GM18517 (cell line): Measurements from ENCODE around the gene ETV2.
A peak's percentile ranks its signal among the peaks of the same experiment; 100 is the strongest.
"Not testable (repeated sequence)": the region's sequence is repeated elsewhere in the genome, so short reads cannot be mapped to it uniquely, and the experiment has no call there.

Source experiments
- ATAC-seq: cut with Tn5 transposase; IDR thresholded peaks from one replicate; pipeline ENCODE4 v1.9.1; 2021; ENCODE audit warnings: mild to moderate bottlenecking, moderate library complexity; ENCODE audit not compliant: unreplicated experiment

ETV2 gene

GRCh38 chr19:35628264-35628564 lies 13.3 kb upstream of the ETV2 start:
- ATAC-seq = no peak

- peak; percentile 92 for ATAC-seq
Observed at GRCh38 chr19:35628565-35629331, 12.8 kb upstream of the ETV2 start, which contains the start of gene RBM42. RBM42 (plus strand) TSS chr19:35629036; CDS start chr19:35629154, 118 bp downstream.

GRCh38 chr19:35629332-35629633 lies 12.3 kb upstream of the ETV2 start:
- ATAC-seq = no peak

- ATAC-seq = no peak
Observed at GRCh38 chr19:35633727-35634440, 7.7 kb upstream of the ETV2 start.

- ATAC-seq = no peak
Observed at GRCh38 chr19:35636651-35637050, 4.9 kb upstream of the ETV2 start.

GRCh38 chr19:35637165-35637564 lies 4.4 kb upstream of the ETV2 start:
- ATAC-seq = no peak

- no peak for ATAC-seq
Observed at GRCh38 chr19:35639321-35639639, 2.3 kb upstream of the ETV2 start.

- ATAC-seq = no peak
Observed at GRCh38 chr19:35639863-35640262, 1.7 kb upstream of the ETV2 start.

GRCh38 chr19:35642312-35642711 lies 767 bp downstream of the ETV2 start:
- ATAC-seq = no peak

- ATAC-seq = no peak
Observed at GRCh38 chr19:35642798-35643254, 1.3 kb downstream of the ETV2 start.

GRCh38 chr19:35643255-35644205 lies 2.0 kb downstream of the ETV2 start:
- ATAC-seq = no peak

GRCh38 chr19:35644206-35644986 lies 2.9 kb downstream of the ETV2 start:
- peak; percentile 59 for ATAC-seq

GRCh38 chr19:35644987-35645679 lies 3.6 kb downstream of the ETV2 start:
- ATAC-seq = no peak

- no peak for ATAC-seq
Observed at GRCh38 chr19:35645680-35646511, 4.4 kb downstream of the ETV2 start.

GRCh38 chr19:35648017-35648961 lies 6.7 kb downstream of the ETV2 start, which contains the start of gene COX6B1:
COX6B1 (plus strand) TSS chr19:35648323; CDS start chr19:35651244, 2,921 bp downstream.
- ATAC-seq = peak; percentile 65

- ATAC-seq = no peak
Observed at GRCh38 chr19:35650581-35650980, 9.0 kb downstream of the ETV2 start.

- ATAC-seq = not testable (repeated sequence)
Observed at GRCh38 chr19:35654828-35655227, 13.3 kb downstream of the ETV2 start.

- ATAC-seq = no peak
Observed at GRCh38 chr19:35655600-35655999, 14.1 kb downstream of the ETV2 start.
